CD14-positive monocyte (primary cell): ENCODE measurements around the gene IGFL1. TPM values are rescaled to one million over a fixed set of nuclear protein-coding genes. Genes with fewer than 3 reads are reported as not detected.

ENCODE experiments used
- DNase-seq, 3 donors: peaks; one replicate each; pipeline ENCODE4 v3.0.0-alpha.2; 2011 to 2022
- H2AFZ ChIP-seq: 2 replicates; pipeline ENCODE4 v1.6.0; 2012; ENCODE audit warnings: mild to moderate bottlenecking, low read depth, low read length, inconsistent platforms; ENCODE audit not compliant: insufficient read depth, poor library complexity, severe bottlenecking
- H3K27ac ChIP-seq, 2 donors: 1 replicate in 1 of 2; 2 replicates in 1 of 2; pipeline ENCODE4 v1.5.1; 2012 to 2013; ENCODE audit warnings: low read length in 2 of 2, control low read depth in 1 of 2, inconsistent platforms in 1 of 2, low read depth in 1 of 2, mild to moderate bottlenecking in 1 of 2
- H3K27me3 ChIP-seq, 2 donors: one replicate each; pipeline versions ENCODE4 v1.6.0 to v1.6.1; 2011 to 2013; ENCODE audit warnings: low read length in 2 of 2; ENCODE audit not compliant: control insufficient read depth in 2 of 2, insufficient read depth in 2 of 2
- H3K36me3 ChIP-seq, 2 donors: replicated peaks in 1 of 2; 1 replicate in 1 of 2; 2 replicates in 1 of 2; pipeline versions ENCODE4 v1.5.1 to v1.6.1; 2012 to 2013; ENCODE audit warnings: low read length in 2 of 2, control low read depth in 1 of 2, inconsistent platforms in 1 of 2, mild to moderate bottlenecking in 1 of 2; ENCODE audit not compliant: insufficient read depth in 2 of 2, control insufficient read depth in 1 of 2
- H3K4me1 ChIP-seq, 2 donors: 1 replicate in 1 of 2; 2 replicates in 1 of 2; pipeline versions ENCODE4 v1.5.1 to v1.6.1; 2012 to 2013; ENCODE audit warnings: low read length in 2 of 2, control low read depth in 1 of 2, inconsistent platforms in 1 of 2, mild to moderate bottlenecking in 1 of 2, moderate library complexity in 1 of 2; ENCODE audit not compliant: insufficient read depth in 2 of 2, control insufficient read depth in 1 of 2
- H3K4me2 ChIP-seq: replicated peaks from 2 replicates; pipeline ENCODE3; 2012; ENCODE audit warnings: low read length, moderate library complexity, mild to moderate bottlenecking; ENCODE audit not compliant: poor library complexity, severe bottlenecking; ENCODE audit errors: extremely low read depth
- H3K4me3 ChIP-seq, 3 experiments: fragments of 200-600 bp in 1 of 3; sonication (generic) in 1 of 3; replicated peaks in 1 of 3; 1 replicate in 2 of 3; 2 replicates in 1 of 3; pipeline ENCODE4 v1.5.1; 2011 to 2013; ENCODE audit warnings: low read length in 3 of 3, mild to moderate bottlenecking in 3 of 3, control low read depth in 2 of 3, low read depth in 2 of 3, inconsistent platforms in 1 of 3, moderate library complexity in 1 of 3
- H3K79me2 ChIP-seq: 2 replicates; pipeline ENCODE4 v1.6.0; 2012; ENCODE audit warnings: mild to moderate bottlenecking, control low read depth, inconsistent platforms, low read length, moderate library complexity; ENCODE audit not compliant: insufficient read depth
- H3K9ac ChIP-seq: 2 replicates; pipeline ENCODE4 v1.6.0; 2017; ENCODE audit warnings: low read length, mild to moderate bottlenecking; ENCODE audit not compliant: insufficient read depth, poor library complexity, severe bottlenecking
- H3K9me3 ChIP-seq, 2 donors: replicated peaks in 1 of 2; 1 replicate in 1 of 2; 2 replicates in 1 of 2; pipeline versions ENCODE4 v1.5.1 to v1.6.1; 2012 to 2013; ENCODE audit warnings: low read length in 2 of 2, control low read depth in 1 of 2; ENCODE audit not compliant: control insufficient read depth in 1 of 2, insufficient read depth in 1 of 2
- H4K20me1 ChIP-seq: 2 replicates; pipeline ENCODE4 v1.6.0; 2012; ENCODE audit warnings: mild to moderate bottlenecking, low read length, control low read depth, moderate library complexity; ENCODE audit not compliant: insufficient read depth
- H3K27ac Mint-ChIP-seq, 7 donors: one replicate each; pipeline ENCODE4 v1.8.0; 2020; ENCODE audit warnings: mild to moderate bottlenecking in 7 of 7, mixed read lengths in 7 of 7, moderate library complexity in 6 of 7, inconsistent platforms in 2 of 7
- H3K27me3 Mint-ChIP-seq, 3 donors: one replicate each; pipeline ENCODE4 v1.8.0; 2021 to 2022; ENCODE audit warnings: low read depth in 3 of 3, mild to moderate bottlenecking in 3 of 3, mixed read lengths in 3 of 3, moderate library complexity in 3 of 3, inconsistent platforms in 1 of 3
- H3K36me3 Mint-ChIP-seq, 2 donors: one replicate each; pipeline ENCODE4 v1.8.0; 2020; ENCODE audit warnings: mixed read lengths in 2 of 2, inconsistent platforms in 1 of 2, mild to moderate bottlenecking in 1 of 2
- H3K4me1 Mint-ChIP-seq: one replicate; pipeline ENCODE4 v1.8.0; 2020; ENCODE audit warnings: mild to moderate bottlenecking, mixed read lengths
- H3K4me3 Mint-ChIP-seq, 2 donors: one replicate each; pipeline ENCODE4 v1.8.0; 2020; ENCODE audit warnings: mild to moderate bottlenecking in 2 of 2, mixed read lengths in 2 of 2, moderate library complexity in 1 of 2
- H3K9me3 Mint-ChIP-seq, 7 donors: one replicate each; pipeline ENCODE4 v1.8.0; 2020 to 2022; ENCODE audit warnings: mixed read lengths in 7 of 7, mild to moderate bottlenecking in 6 of 7, moderate library complexity in 6 of 7, inconsistent platforms in 2 of 7
- WGBS: methylation state at CpG from one replicate; pipeline ENCODE4 v1.1.5; 2013; ENCODE audit warnings: missing lambda C conversion rate; ENCODE audit not compliant: insufficient coverage; 5-methylcytosine and 5-hydroxymethylcytosine counted together
- intact Hi-C, 2 donors: fragments of 100-400 bp; cut with micrococcal nuclease; formaldehyde crosslinking; loops; one replicate each; pipeline versions ENCODE4 v1.15.0 to v1.15.1; 2023
- polyA plus RNA-seq, 3 donors: library from polyadenylated mRNA; depleted of rRNA in 1 of 3; unstranded in 2 of 3; stranded (reverse) in 1 of 3; fragments of 300-500 nt in 2 of 3; fragments of >200 nt in 1 of 3; fragmentation: Illumina TruSeq in 2 of 3; gene quantifications; 1 replicate in 2 of 3; 2 replicates in 1 of 3; pipeline ENCODE4 v1.2.3, GENCODE V29; 2012 to 2021
- TF ChIP-seq, protein P1 (sequence below): fragments of 200-600 bp; IDR thresholded peaks from one replicate; pipeline ENCODE4 v1.8.0; 2022; ENCODE audit warnings: antibody characterized with exemption, mild to moderate bottlenecking

The IGFL1 gene
- polyA plus RNA-seq, 3 donors = not detected

DNA sequence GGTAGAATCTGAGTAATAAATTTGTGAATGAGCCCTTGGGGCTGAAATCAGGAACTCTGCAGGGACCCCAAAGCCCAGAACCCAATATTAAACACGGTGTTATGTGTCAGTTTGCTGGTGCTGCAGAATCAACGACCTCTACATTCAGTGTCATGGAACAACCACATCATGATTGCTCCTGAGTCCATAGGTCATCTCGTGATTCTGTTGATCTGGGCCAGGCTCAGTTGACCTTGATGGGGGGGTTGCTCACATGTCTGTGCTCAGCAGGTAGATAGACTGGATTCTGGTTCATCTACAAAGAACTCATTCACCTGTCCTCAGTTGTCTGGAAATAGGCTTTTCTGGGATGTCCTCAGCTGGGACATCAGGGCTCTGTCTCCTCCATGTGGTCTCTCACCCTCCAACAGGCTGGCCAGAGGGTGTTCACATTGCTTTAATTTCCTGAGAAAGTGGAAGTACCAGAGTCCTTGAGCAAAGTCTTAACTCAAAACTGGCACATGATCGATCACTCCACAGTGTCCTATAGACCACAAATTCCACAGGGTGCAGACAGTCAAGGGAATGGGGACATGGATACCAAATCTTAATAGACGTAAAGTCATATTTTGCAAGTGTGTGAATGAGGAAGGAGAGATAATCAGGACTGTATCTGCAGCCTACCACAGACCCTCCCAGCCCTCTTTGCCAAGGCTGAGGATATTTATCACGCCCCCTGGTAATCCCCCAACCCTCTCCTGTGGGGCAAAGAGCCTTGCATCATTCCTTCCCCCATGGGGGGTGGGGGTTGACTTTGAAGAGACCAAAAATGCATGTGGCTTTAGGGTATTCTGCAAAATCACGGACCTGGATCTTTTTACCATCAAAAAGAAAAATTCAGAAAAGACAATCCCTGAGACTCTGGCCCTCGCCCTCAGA, 39.3 kb upstream of the IGFL1 start:
- peaks cover 42% of the 10 kb centered on the region for H3K4me1 Mint-ChIP-seq
- Histone ChIP-seq H3K27ac (no peak overlapping the region), H3K36me3 (no peaks in the 10 kb centered on the region), H3K4me3 (no peak overlapping the region), H4K20me1 (no peaks in the 10 kb centered on the region), H3K9ac (no peak overlapping the region), H3K4me1 (peaks cover 37 to 39% of the 10 kb centered on the region in 2 donors), H2AFZ (no peak overlapping the region), H3K27me3 (peaks cover 0 to 2% of the 10 kb centered on the region in 2 donors), H3K79me2 (no peaks in the 10 kb centered on the region), H3K9me3 (no peaks in the 10 kb centered on the region), H3K4me2 (no peak overlapping the region)
- no peaks in the 10 kb centered on the region for H3K36me3 Mint-ChIP-seq
- TF ChIP-seq, protein P1, sequence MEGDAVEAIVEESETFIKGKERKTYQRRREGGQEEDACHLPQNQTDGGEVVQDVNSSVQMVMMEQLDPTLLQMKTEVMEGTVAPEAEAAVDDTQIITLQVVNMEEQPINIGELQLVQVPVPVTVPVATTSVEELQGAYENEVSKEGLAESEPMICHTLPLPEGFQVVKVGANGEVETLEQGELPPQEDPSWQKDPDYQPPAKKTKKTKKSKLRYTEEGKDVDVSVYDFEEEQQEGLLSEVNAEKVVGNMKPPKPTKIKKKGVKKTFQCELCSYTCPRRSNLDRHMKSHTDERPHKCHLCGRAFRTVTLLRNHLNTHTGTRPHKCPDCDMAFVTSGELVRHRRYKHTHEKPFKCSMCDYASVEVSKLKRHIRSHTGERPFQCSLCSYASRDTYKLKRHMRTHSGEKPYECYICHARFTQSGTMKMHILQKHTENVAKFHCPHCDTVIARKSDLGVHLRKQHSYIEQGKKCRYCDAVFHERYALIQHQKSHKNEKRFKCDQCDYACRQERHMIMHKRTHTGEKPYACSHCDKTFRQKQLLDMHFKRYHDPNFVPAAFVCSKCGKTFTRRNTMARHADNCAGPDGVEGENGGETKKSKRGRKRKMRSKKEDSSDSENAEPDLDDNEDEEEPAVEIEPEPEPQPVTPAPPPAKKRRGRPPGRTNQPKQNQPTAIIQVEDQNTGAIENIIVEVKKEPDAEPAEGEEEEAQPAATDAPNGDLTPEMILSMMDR = no peak
- no peak for DNase-seq
- intact Hi-C loops = loop anchor here (2.0 to 10.0 kb wide), 4 partner anchors 109 to 175 kb away; no protein-coding TSS in a partner anchor
- peak overlapping the region in 3 of 7 donors; percentile 35 to 60 (median 50) for H3K27ac Mint-ChIP-seq
- H3K27me3 Mint-ChIP-seq = peaks cover 10 to 18% (median 17%) of the 10 kb centered on the region in 3 donors
- 59% methylated on average over 4 of the region's 8 CpGs for WGBS
- H3K4me3 Mint-ChIP-seq = peak overlapping the region in 1 of 2 donors; percentile 9
- H3K9me3 Mint-ChIP-seq = peaks cover 0 to 2% (median 0%) of the 10 kb centered on the region in 7 donors

DNA sequence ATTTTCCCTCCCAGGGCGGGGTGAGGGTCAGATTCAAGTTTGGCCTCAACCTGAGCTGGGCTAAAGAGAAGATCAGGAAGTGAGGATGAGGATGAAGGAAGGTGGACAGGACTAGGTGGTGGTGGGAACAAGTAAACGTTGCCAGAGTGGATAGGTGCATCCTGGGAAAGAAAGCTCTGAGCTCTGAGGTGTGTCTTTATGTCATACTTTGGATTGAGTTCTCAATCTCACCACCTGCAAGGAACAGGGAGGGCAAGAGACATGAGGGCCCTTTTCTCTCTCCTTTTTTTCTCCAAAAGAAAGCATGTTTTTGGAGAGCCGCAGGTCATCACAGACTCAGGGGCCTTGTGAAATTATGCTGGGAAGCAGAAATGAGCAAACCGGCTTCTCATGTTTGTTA, 38.2 kb upstream of the IGFL1 start:
- intact Hi-C loops = loop anchor here in 1 of 2 donors (10.0 kb wide), 1 partner anchor 177 kb away; no protein-coding TSS in a partner anchor
- Mint-ChIP-seq H3K4me3 (no peak overlapping the region), H3K27me3 (peaks cover 14 to 24% (median 20%) of the 10 kb centered on the region in 3 donors), H3K27ac (peak overlapping the region in 4 of 7 donors; percentile 50 to 100 (median 76)), H3K4me1 (peaks cover 38% of the 10 kb centered on the region), H3K36me3 (no peaks in the 10 kb centered on the region), H3K9me3 (peaks cover 0 to 2% (median 0%) of the 10 kb centered on the region in 7 donors)
- H3K27ac ChIP-seq = peak overlapping the region in 1 of 2 donors; percentile 96
- H3K4me1 ChIP-seq = peaks cover 31 to 34% of the 10 kb centered on the region in 2 donors
- no peak overlapping the region for H3K9ac ChIP-seq
- no peaks in the 10 kb centered on the region for H3K79me2 ChIP-seq
- no peak for DNase-seq
- peaks cover 0 to 2% of the 10 kb centered on the region in 2 donors for H3K27me3 ChIP-seq
- H3K9me3 ChIP-seq = no peaks in the 10 kb centered on the region
- no peaks in the 10 kb centered on the region for H4K20me1 ChIP-seq
- no peak overlapping the region for H3K4me3 ChIP-seq
- no peaks in the 10 kb centered on the region for H3K36me3 ChIP-seq
- TF ChIP-seq, protein P1 = no peak
- WGBS = no CpG with 5 or more reads among the region's 4 CpGs
- H3K4me2 ChIP-seq = no peak overlapping the region
- H2AFZ ChIP-seq = no peak overlapping the region
